ENCODE data around the gene FNDC8.
"Not testable (repeated sequence)": the region's sequence is repeated elsewhere in the genome, so short reads cannot be mapped to it uniquely, and the experiment has no call there.

FNDC8 gene

DNA sequence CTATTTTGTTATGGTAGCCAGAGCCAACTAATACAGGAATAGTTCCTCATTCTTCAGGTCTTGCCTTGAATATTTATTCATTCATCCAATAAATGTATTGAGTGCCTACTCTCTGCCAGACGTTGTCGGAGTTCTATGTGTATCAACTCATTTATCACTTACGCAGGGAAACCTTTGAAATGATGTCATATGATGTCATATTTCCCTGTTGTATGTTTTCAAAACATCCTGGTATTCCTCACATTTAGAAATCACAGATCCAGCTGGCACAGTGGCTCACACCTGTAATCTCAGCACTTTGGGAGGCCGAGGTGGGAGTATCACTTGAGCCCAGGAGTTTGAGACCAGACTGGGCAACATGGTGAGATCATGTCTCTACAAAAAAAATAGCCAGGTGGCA lies 23.4 kb downstream of the FNDC8 start:
- Histone ChIP-seq H3K27me3 (ENCODE audit: insufficient read depth, insufficient read length) (no peaks in the 10 kb centered on the region), H3K36me3 (ENCODE audit: insufficient read depth, insufficient read length, low read length) (peaks cover 5% of the 10 kb centered on the region), H3K4me3 (ENCODE audit: insufficient read length, low read depth) (no peak overlapping the region), H3K9ac (ENCODE audit: insufficient read length, low read depth) (no peak overlapping the region), H3K4me1 (ENCODE audit: insufficient read depth, insufficient read length) (peaks cover 3% of the 10 kb centered on the region), H3K9me3 (ENCODE audit: insufficient read depth, low read length) (no peaks in the 10 kb centered on the region)
- DNase-seq (ENCODE audit: low read depth, low spot score), result no peak
- no peak for TF ChIP-seq ZNF274 (IDR thresholded peaks at IDR 0.05; ENCODE audit: low read depth, low read length)
- TF ChIP-seq YY1 (IDR thresholded peaks at IDR 0.05; ENCODE audit: insufficient read depth, insufficient read length), result no peak
- no peak for TF ChIP-seq SUZ12 (IDR thresholded peaks at IDR 0.05; ENCODE audit: extremely low read depth, insufficient read depth, insufficient read length)

- H3K27me3 ChIP-seq (ENCODE audit: insufficient read depth, insufficient read length), result no peaks in the 10 kb centered on the region
- no peaks in the 10 kb centered on the region for H3K9me3 ChIP-seq (ENCODE audit: insufficient read depth, low read length)
- no peak for DNase-seq (ENCODE audit: low read depth, low spot score)
- H3K4me3 ChIP-seq (ENCODE audit: insufficient read length, low read depth), result no peak overlapping the region
- no peak overlapping the region for H3K9ac ChIP-seq (ENCODE audit: insufficient read length, low read depth)
- H3K36me3 ChIP-seq (ENCODE audit: insufficient read depth, insufficient read length, low read length), result no peaks in the 10 kb centered on the region
- H3K4me1 ChIP-seq (ENCODE audit: insufficient read depth, insufficient read length), result peaks cover 3% of the 10 kb centered on the region
- TF ChIP-seq ZNF274 (IDR thresholded peaks at IDR 0.05; ENCODE audit: low read depth, low read length) (no peak), YY1 (IDR thresholded peaks at IDR 0.05; ENCODE audit: insufficient read depth, insufficient read length) (no peak), SUZ12 (IDR thresholded peaks at IDR 0.05; ENCODE audit: extremely low read depth, insufficient read depth, insufficient read length) (no peak)
Measured at GRCh38 chr17:35146214-35146833, 24.9 kb downstream of the FNDC8 start.

DNA sequence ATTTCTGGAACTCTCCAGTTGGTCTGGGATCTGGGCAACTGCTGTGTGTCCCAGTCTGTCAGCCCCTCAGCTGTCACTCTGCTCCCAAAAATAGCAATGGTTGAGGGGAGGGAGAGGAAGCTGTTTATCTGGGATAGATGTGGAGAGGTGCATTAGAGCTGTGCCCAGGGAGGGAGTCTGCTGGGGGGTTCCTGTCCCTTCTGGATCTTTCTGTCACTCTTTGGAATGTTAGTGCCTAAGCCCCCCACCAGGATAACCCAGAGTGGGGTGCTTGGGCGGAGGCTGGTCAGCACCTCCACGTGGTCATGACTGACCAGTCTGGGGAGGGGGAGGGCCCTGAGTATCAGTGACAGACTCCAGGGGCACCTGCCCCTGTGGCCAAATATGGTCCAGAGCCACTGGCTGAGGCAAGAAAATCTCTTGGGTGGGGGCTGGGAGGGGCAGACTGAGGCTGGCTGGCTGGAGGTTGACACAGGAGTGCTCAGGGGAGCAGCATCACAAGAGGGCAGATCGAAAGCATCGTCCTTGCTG lies 26.0 kb downstream of the FNDC8 start, which contains the start of gene UNC45B:
UNC45B (plus strand) TSS at position 443 of the 531 bp plus-strand sequence. CDS start 447 bp downstream, outside the sequence.
- Histone ChIP-seq H3K9ac (ENCODE audit: insufficient read length, low read depth) (no peak within 1 kb of the TSS), H3K4me3 (ENCODE audit: insufficient read length, low read depth) (no peak within 1 kb of the TSS), H3K27me3 (ENCODE audit: insufficient read depth, insufficient read length) (no peaks in the 10 kb centered on the region), H3K36me3 (ENCODE audit: insufficient read depth, insufficient read length, low read length) (no peaks in the 10 kb centered on the region), H3K9me3 (ENCODE audit: insufficient read depth, low read length) (no peaks in the 10 kb centered on the region), H3K4me1 (ENCODE audit: insufficient read depth, insufficient read length) (peaks cover 3% of the 10 kb centered on the region)
- no peak for DNase-seq (ENCODE audit: low read depth, low spot score)
- TF ChIP-seq ZNF274 (IDR thresholded peaks at IDR 0.05; ENCODE audit: low read depth, low read length) (no peak), YY1 (IDR thresholded peaks at IDR 0.05; ENCODE audit: insufficient read depth, insufficient read length) (no peak), SUZ12 (IDR thresholded peaks at IDR 0.05; ENCODE audit: extremely low read depth, insufficient read depth, insufficient read length) (no peak)

- Histone ChIP-seq H3K9ac (ENCODE audit: insufficient read length, low read depth) (no peak overlapping the region), H3K4me1 (ENCODE audit: insufficient read depth, insufficient read length) (peaks cover 3% of the 10 kb centered on the region), H3K4me3 (ENCODE audit: insufficient read length, low read depth) (no peak overlapping the region), H3K9me3 (ENCODE audit: insufficient read depth, low read length) (no peaks in the 10 kb centered on the region), H3K27me3 (ENCODE audit: insufficient read depth, insufficient read length) (no peaks in the 10 kb centered on the region), H3K36me3 (ENCODE audit: insufficient read depth, insufficient read length, low read length) (no peaks in the 10 kb centered on the region)
- no peak for DNase-seq (ENCODE audit: low read depth, low spot score)
- TF ChIP-seq ZNF274 (IDR thresholded peaks at IDR 0.05; ENCODE audit: low read depth, low read length) (no peak), SUZ12 (IDR thresholded peaks at IDR 0.05; ENCODE audit: extremely low read depth, insufficient read depth, insufficient read length) (no peak), YY1 (IDR thresholded peaks at IDR 0.05; ENCODE audit: insufficient read depth, insufficient read length) (no peak)
Measured at GRCh38 chr17:35148144-35148543, 26.7 kb downstream of the FNDC8 start.

GRCh38 chr17:35149941-35150340 lies 28.5 kb downstream of the FNDC8 start:
- no peaks in the 10 kb centered on the region for H3K27me3 ChIP-seq (ENCODE audit: insufficient read depth, insufficient read length)
- TF ChIP-seq YY1 (IDR thresholded peaks at IDR 0.05; ENCODE audit: insufficient read depth, insufficient read length) (no peak), SUZ12 (IDR thresholded peaks at IDR 0.05; ENCODE audit: extremely low read depth, insufficient read depth, insufficient read length) (no peak), ZNF274 (IDR thresholded peaks at IDR 0.05; ENCODE audit: low read depth, low read length) (no peak)
- no peaks in the 10 kb centered on the region for H3K36me3 ChIP-seq (ENCODE audit: insufficient read depth, insufficient read length, low read length)
- H3K4me3 ChIP-seq (ENCODE audit: insufficient read length, low read depth), result no peak overlapping the region
- peaks cover 3% of the 10 kb centered on the region for H3K4me1 ChIP-seq (ENCODE audit: insufficient read depth, insufficient read length)
- no peak overlapping the region for H3K9ac ChIP-seq (ENCODE audit: insufficient read length, low read depth)
- H3K9me3 ChIP-seq (ENCODE audit: insufficient read depth, low read length), result no peaks in the 10 kb centered on the region
- no peak for DNase-seq (ENCODE audit: low read depth, low spot score)

- H3K9me3 ChIP-seq (ENCODE audit: insufficient read depth, low read length); H3K36me3 ChIP-seq (ENCODE audit: insufficient read depth, insufficient read length, low read length); H3K9ac ChIP-seq (ENCODE audit: insufficient read length, low read depth); H3K27me3 ChIP-seq (ENCODE audit: insufficient read depth, insufficient read length); H3K4me1 ChIP-seq (ENCODE audit: insufficient read depth, insufficient read length); H3K4me3 ChIP-seq (ENCODE audit: insufficient read length, low read depth); DNase-seq (ENCODE audit: low read depth, low spot score): not testable (repeated sequence)
Measured at GRCh38 chr17:35151080-35151479, 29.7 kb downstream of the FNDC8 start.

GRCh38 chr17:35152421-35153140 lies 31.2 kb downstream of the FNDC8 start:
- no peak overlapping the region for H3K9ac ChIP-seq (ENCODE audit: insufficient read length, low read depth)
- H3K4me3 ChIP-seq (ENCODE audit: insufficient read length, low read depth), result no peak overlapping the region
- no peaks in the 10 kb centered on the region for H3K9me3 ChIP-seq (ENCODE audit: insufficient read depth, low read length)
- no peaks in the 10 kb centered on the region for H3K27me3 ChIP-seq (ENCODE audit: insufficient read depth, insufficient read length)
- TF ChIP-seq YY1 (IDR thresholded peaks at IDR 0.05; ENCODE audit: insufficient read depth, insufficient read length), result no peak
- no peak for TF ChIP-seq ZNF274 (IDR thresholded peaks at IDR 0.05; ENCODE audit: low read depth, low read length)
- no peak for DNase-seq (ENCODE audit: low read depth, low spot score)
- no peaks in the 10 kb centered on the region for H3K36me3 ChIP-seq (ENCODE audit: insufficient read depth, insufficient read length, low read length)
- H3K4me1 ChIP-seq (ENCODE audit: insufficient read depth, insufficient read length), result peaks cover 3% of the 10 kb centered on the region
